Keratinocyte (primary cell): ENCODE data around the gene APC.

Experiments used
- EZH2 ChIP-seq: IDR thresholded peaks from one replicate; pipeline ENCODE4 v1.6.1; 2012; ENCODE audit warnings: inconsistent platforms, mild to moderate bottlenecking, low read length, moderate library complexity
- TF ChIP-seq, protein P1 (sequence below), 3 experiments: IDR thresholded peaks in 1 of 3; conservative IDR thresholded peaks in 1 of 3; optimal IDR thresholded peaks in 1 of 3; 2 replicates in 2 of 3; 3 replicates in 1 of 3; pipeline versions ENCODE3 to v1.5.1; 2011; ENCODE audit warnings: low read length in 3 of 3, mild to moderate bottlenecking in 3 of 3, moderate library complexity in 2 of 3, control low read depth in 1 of 3, inconsistent platforms in 1 of 3; ENCODE audit not compliant: insufficient read depth in 2 of 3; ENCODE audit errors: extremely low read depth in 1 of 3

DNA sequence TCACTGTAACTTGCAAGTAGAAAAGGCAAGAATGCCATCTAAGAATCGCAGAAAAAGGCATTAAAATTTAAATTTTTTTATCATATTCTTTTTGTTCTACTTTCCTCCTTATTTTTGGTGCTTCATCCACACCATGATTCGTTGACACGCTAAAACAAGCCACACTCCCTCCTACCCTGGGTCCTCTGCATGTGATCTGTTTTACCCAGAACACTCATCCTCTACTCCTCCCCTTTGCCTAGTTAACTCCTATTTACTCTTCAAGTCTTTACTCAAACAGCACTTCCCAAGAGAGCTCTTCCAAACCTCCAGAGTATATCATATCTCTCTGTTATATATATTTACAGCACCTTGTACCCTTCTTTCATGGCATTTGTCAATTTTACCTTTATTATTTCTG is 62.0 kb downstream of the APC start:
- TF ChIP-seq EZH2: no peak
- TF ChIP-seq, protein P1, sequence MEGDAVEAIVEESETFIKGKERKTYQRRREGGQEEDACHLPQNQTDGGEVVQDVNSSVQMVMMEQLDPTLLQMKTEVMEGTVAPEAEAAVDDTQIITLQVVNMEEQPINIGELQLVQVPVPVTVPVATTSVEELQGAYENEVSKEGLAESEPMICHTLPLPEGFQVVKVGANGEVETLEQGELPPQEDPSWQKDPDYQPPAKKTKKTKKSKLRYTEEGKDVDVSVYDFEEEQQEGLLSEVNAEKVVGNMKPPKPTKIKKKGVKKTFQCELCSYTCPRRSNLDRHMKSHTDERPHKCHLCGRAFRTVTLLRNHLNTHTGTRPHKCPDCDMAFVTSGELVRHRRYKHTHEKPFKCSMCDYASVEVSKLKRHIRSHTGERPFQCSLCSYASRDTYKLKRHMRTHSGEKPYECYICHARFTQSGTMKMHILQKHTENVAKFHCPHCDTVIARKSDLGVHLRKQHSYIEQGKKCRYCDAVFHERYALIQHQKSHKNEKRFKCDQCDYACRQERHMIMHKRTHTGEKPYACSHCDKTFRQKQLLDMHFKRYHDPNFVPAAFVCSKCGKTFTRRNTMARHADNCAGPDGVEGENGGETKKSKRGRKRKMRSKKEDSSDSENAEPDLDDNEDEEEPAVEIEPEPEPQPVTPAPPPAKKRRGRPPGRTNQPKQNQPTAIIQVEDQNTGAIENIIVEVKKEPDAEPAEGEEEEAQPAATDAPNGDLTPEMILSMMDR (optimal IDR thresholded peaks at IDR 0.05 in 1 of 3, IDR thresholded peaks at IDR 0.05 in 1 of 3, conservative IDR thresholded peaks at IDR 0.05 in 1 of 3; ENCODE audit: extremely low read depth in 1 of 3, insufficient read depth in 2 of 3, low read length in 3 of 3): no peak
